ENCODE data around the gene RAD18. TPM values are rescaled to one million over a fixed set of nuclear protein-coding genes. Genes with fewer than 3 reads are reported as not detected.

The RAD18 gene
- total RNA-seq, 1 donor from 2014 or later: 22.1 TPM

DNA sequence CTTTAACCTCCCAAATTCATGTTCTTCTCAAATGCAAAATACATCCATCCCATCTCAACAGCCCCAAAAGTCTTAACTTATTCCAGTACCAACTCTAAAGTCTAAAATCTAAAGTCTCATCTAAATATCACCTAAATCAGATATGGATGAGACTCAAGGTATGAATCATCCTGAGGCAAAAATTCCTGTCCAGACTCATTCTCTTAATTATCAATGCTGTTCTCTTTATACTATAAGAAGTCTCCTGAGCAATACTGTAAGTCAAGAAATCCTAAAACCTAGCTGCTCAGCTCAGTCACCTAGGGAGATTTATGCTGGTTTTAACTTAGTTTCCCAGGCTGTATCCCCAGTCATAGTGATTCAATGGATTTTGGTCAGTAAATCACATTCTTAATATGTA, 11.1 kb downstream of the RAD18 start:
- Histone ChIP-seq H3K36me3 (no peaks in the 10 kb centered on the region), H3K4me3 (no peak overlapping the region), H2AFZ (replicated peaks) (no peak overlapping the region), H3K27ac (no peak overlapping the region), H3K9me3 (ENCODE audit: low read depth) (no peaks in the 10 kb centered on the region), H3K4me2 (no peak overlapping the region), H3F3A (ENCODE audit: low read depth) (peaks cover 15% of the 10 kb centered on the region), H3K27me3 (no peaks in the 10 kb centered on the region), H3K4me1 (peaks cover 25% of the 10 kb centered on the region), H3K9ac (no peak overlapping the region), H4K20me1 (ENCODE audit: low read depth) (peaks cover 3% of the 10 kb centered on the region), H3K79me2 (ENCODE audit: low read depth) (peaks cover 81% of the 10 kb centered on the region)
- no peak for DNase-seq (ENCODE audit: low spot score)
- peaks cover 8% of the 10 kb centered on the region for H3K4me1 Mint-ChIP-seq
- TF ChIP-seq CTCF (IDR thresholded peaks at IDR 0.05) (no peak), EZH2 (IDR thresholded peaks at IDR 0.05) (no peak), EZH2phosphoT487 (IDR thresholded peaks at IDR 0.05) (no peak)
- H3K9me3 Mint-ChIP-seq: no peaks in the 10 kb centered on the region
- H3K27ac Mint-ChIP-seq: no peak overlapping the region
- H3K36me3 Mint-ChIP-seq: peaks cover 8% of the 10 kb centered on the region
- H3K27me3 Mint-ChIP-seq (ENCODE audit: insufficient read depth, low read depth): no peaks in the 10 kb centered on the region
- H3K4me3 Mint-ChIP-seq: no peak overlapping the region

GRCh38 chr3:8945890-8946600, 17.2 kb downstream of the RAD18 start:
- H3K36me3 Mint-ChIP-seq: peaks cover 37% of the 10 kb centered on the region
- no peaks in the 10 kb centered on the region for H4K20me1 ChIP-seq (ENCODE audit: low read depth)
- H3K27me3 Mint-ChIP-seq (ENCODE audit: insufficient read depth, low read depth): no peaks in the 10 kb centered on the region
- H3K4me3 ChIP-seq: no peak overlapping the region
- no peaks in the 10 kb centered on the region for H3K27me3 ChIP-seq
- peaks cover 3% of the 10 kb centered on the region for H3K4me1 Mint-ChIP-seq
- H3K4me2 ChIP-seq: no peak overlapping the region
- no peaks in the 10 kb centered on the region for H3K4me1 ChIP-seq
- H2AFZ ChIP-seq (replicated peaks): no peak overlapping the region
- H3K4me3 Mint-ChIP-seq: no peak overlapping the region
- no peak overlapping the region for H3K27ac ChIP-seq
- TF ChIP-seq EZH2phosphoT487 (IDR thresholded peaks at IDR 0.05) (no peak), CTCF (IDR thresholded peaks at IDR 0.05) (no peak), EZH2 (IDR thresholded peaks at IDR 0.05) (no peak)
- no peak overlapping the region for H3K27ac Mint-ChIP-seq
- no peak overlapping the region for H3K9ac ChIP-seq
- H3K36me3 ChIP-seq: peaks cover 23% of the 10 kb centered on the region
- peaks cover 6% of the 10 kb centered on the region for H3K9me3 Mint-ChIP-seq
- H3K9me3 ChIP-seq (ENCODE audit: low read depth): peaks cover 11% of the 10 kb centered on the region
- DNase-seq (ENCODE audit: low spot score): no peak
- H3K79me2 ChIP-seq (ENCODE audit: low read depth): peaks cover 30% of the 10 kb centered on the region
- H3F3A ChIP-seq (ENCODE audit: low read depth): no peaks in the 10 kb centered on the region

DNA sequence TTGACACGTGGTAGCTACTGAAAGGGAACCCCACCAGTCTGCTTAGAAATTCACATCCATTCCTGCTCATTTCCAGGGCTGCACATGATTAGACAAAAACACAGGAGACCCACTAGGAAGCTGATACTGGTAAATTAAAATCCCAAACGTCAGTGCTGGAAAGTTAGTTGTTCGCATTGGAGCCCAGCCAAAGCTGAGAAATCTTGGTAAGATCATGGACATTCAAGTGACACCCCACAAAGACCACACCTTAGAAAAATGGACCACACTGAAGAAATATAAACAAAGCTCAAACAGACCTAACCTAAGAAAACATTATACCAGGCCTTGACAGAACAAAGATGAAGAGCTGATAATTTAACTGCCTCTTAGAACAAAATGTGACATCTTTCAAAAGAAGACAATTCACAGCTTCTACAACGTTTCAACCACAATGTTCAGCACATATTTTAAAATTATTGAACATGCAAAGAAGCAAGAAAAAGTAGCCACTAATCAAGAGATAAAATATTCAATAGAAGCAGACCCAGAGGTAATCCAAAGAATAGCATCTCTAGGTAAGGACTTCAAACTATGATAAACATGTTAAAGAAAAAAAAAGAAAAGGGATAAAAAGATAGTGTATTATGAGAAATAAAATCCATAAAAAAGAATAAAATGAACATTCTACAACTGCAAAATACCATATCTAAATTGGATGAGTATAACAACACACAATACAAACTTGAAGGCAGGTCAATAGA, 20.4 kb downstream of the RAD18 start:
- no peak overlapping the region for H3K27ac Mint-ChIP-seq
- Histone ChIP-seq H3K36me3 (peaks cover 24% of the 10 kb centered on the region), H3K27ac (no peak overlapping the region), H3K27me3 (no peaks in the 10 kb centered on the region), H3F3A (ENCODE audit: low read depth) (no peaks in the 10 kb centered on the region), H3K4me3 (no peak overlapping the region), H4K20me1 (ENCODE audit: low read depth) (no peaks in the 10 kb centered on the region), H3K79me2 (ENCODE audit: low read depth) (peaks cover under 1% of the 10 kb centered on the region), H3K4me2 (no peak overlapping the region), H3K4me1 (no peaks in the 10 kb centered on the region), H3K9me3 (ENCODE audit: low read depth) (peaks cover 11% of the 10 kb centered on the region), H3K9ac (no peak overlapping the region), H2AFZ (replicated peaks) (no peak overlapping the region)
- no peak for TF ChIP-seq EZH2 (IDR thresholded peaks at IDR 0.05)
- no peak for TF ChIP-seq EZH2phosphoT487 (IDR thresholded peaks at IDR 0.05)
- TF ChIP-seq CTCF (IDR thresholded peaks at IDR 0.05): no peak
- H3K36me3 Mint-ChIP-seq: peaks cover 43% of the 10 kb centered on the region
- peaks cover 6% of the 10 kb centered on the region for H3K9me3 Mint-ChIP-seq
- no peak overlapping the region for H3K4me3 Mint-ChIP-seq
- no peak for DNase-seq (ENCODE audit: low spot score)
- peaks cover 2% of the 10 kb centered on the region for H3K27me3 Mint-ChIP-seq (ENCODE audit: insufficient read depth, low read depth)
- no peaks in the 10 kb centered on the region for H3K4me1 Mint-ChIP-seq

Measured in neural progenitor cell (in vitro differentiated cells).